Measurements from ENCODE around the gene CAPN13.

GRCh38 chr2:30807249-30807648, at the start of gene CAPN13:
- TF ChIP-seq, protein P1, sequence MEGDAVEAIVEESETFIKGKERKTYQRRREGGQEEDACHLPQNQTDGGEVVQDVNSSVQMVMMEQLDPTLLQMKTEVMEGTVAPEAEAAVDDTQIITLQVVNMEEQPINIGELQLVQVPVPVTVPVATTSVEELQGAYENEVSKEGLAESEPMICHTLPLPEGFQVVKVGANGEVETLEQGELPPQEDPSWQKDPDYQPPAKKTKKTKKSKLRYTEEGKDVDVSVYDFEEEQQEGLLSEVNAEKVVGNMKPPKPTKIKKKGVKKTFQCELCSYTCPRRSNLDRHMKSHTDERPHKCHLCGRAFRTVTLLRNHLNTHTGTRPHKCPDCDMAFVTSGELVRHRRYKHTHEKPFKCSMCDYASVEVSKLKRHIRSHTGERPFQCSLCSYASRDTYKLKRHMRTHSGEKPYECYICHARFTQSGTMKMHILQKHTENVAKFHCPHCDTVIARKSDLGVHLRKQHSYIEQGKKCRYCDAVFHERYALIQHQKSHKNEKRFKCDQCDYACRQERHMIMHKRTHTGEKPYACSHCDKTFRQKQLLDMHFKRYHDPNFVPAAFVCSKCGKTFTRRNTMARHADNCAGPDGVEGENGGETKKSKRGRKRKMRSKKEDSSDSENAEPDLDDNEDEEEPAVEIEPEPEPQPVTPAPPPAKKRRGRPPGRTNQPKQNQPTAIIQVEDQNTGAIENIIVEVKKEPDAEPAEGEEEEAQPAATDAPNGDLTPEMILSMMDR (conservative IDR thresholded peaks at IDR 0.05; ENCODE audit: low read depth, low read length): no peak
- TF ChIP-seq SMC3 (IDR thresholded peaks at IDR 0.05; ENCODE audit: low read depth, low read length) (no peak), POLR2A (IDR thresholded peaks at IDR 0.05; ENCODE audit: low read depth, low read length) (no peak), CEBPB (IDR thresholded peaks at IDR 0.05; ENCODE audit: low read depth, low read length) (no peak), USF2 (IDR thresholded peaks at IDR 0.05; ENCODE audit: low read depth, low read length) (no peak), BHLHE40 (IDR thresholded peaks at IDR 0.05; ENCODE audit: low read depth, low read length) (no peak), RFX5 (IDR thresholded peaks at IDR 0.05; ENCODE audit: low read depth, low read length) (no peak)
